Mucosa of descending colon (tissue), 3 donors: ENCODE data around the gene KCNT1. TPM values are rescaled to one million over a fixed set of nuclear protein-coding genes. Genes with fewer than 3 reads are reported as not detected.

Experiments used
- ATAC-seq: fragments of 200-7000 bp; cut with Tn5 transposase; one replicate; pipeline ENCODE4 v1.9.1; 2020; ENCODE audit warnings: mild to moderate bottlenecking, moderate library complexity
- DNase-seq, 3 donors: peaks; one replicate each; pipeline ENCODE4 v3.0.0-alpha.2; 2020
- H3K36me3 ChIP-seq: fragments of 200-600 bp; one replicate; pipeline ENCODE4 v1.8.0; 2021; ENCODE audit warnings: low read depth, mild to moderate bottlenecking
- H3K4me1 ChIP-seq: fragments of 200-600 bp; one replicate; pipeline ENCODE4 v1.8.0; 2021; ENCODE audit warnings: low read depth, mild to moderate bottlenecking
- H3K4me3 ChIP-seq: fragments of 200-600 bp; one replicate; pipeline ENCODE4 v1.8.0; 2021; ENCODE audit warnings: mild to moderate bottlenecking
- H3K9me3 ChIP-seq: fragments of 200-600 bp; one replicate; pipeline ENCODE4 v1.8.0; 2021; ENCODE audit warnings: mild to moderate bottlenecking
- CTCF ChIP-seq: fragments of 200-600 bp; IDR thresholded peaks from one replicate; pipeline ENCODE4 v1.8.0; 2022; ENCODE audit warnings: antibody characterized with exemption, mild to moderate bottlenecking
- intact Hi-C, 2 donors: fragments of 100-400 bp; cut with DNase I in 1 of 2; cut with micrococcal nuclease in 1 of 2; formaldehyde crosslinking; loops; one replicate each; pipeline versions ENCODE4 v1.11.0 to v1.11.1; 2022; cut with DNase I, micrococcal nuclease
- total RNA-seq, 3 donors: library from RNA; stranded (reverse); fragmentation: NEBNext Ultra II Directional in 2 of 3; extraction: Animal tissue kit (Norgen Biotek cat#: 25700) in 2 of 3; gene quantifications; one replicate each; pipeline versions ENCODE4 v1.2.1 to v1.2.4, GENCODE V29; 2021 to 2023
- donor health status: DM: no; HTN: no; CAD: no; lungs with moderate emphysema.
- donor health status: DM: no; HTN: no; CAD: no.
- donor health status: DM: no; HTN: yes; CAD: no.

KCNT1 gene
- total RNA-seq, 3 donors from 2014 or later = 0.22 to 0.60 TPM; not detected in 1

- Histone ChIP-seq H3K36me3 (no peaks in the 10 kb centered on the region), H3K4me3 (no peak overlapping the region), H3K9me3 (no peaks in the 10 kb centered on the region), H3K4me1 (no peaks in the 10 kb centered on the region)
- TF ChIP-seq CTCF = no peak
- DNase-seq = no peak
- no peak for ATAC-seq
- intact Hi-C loops = no loop called here
Measured at GRCh38 chr9:135773530-135774238, 71.7 kb downstream of the KCNT1 start.

- H3K9me3 ChIP-seq = no peaks in the 10 kb centered on the region
- no peak overlapping the region for H3K4me3 ChIP-seq
- ATAC-seq (no peak), DNase-seq (no peak)
- H3K4me1 ChIP-seq = no peaks in the 10 kb centered on the region
- no peak for TF ChIP-seq CTCF
- intact Hi-C loops = no loop called here
- H3K36me3 ChIP-seq = no peaks in the 10 kb centered on the region
Measured at GRCh38 chr9:135774239-135774747, 72.3 kb downstream of the KCNT1 start.

- DNase-seq = no peak
- no peak for TF ChIP-seq CTCF
- Histone ChIP-seq H3K4me1 (no peaks in the 10 kb centered on the region), H3K4me3 (no peak overlapping the region), H3K36me3 (no peaks in the 10 kb centered on the region), H3K9me3 (no peaks in the 10 kb centered on the region)
- intact Hi-C loops = no loop called here
- no peak for ATAC-seq
Measured at GRCh38 chr9:135774794-135775525, 73.0 kb downstream of the KCNT1 start.

- no peak for TF ChIP-seq CTCF
- Histone ChIP-seq H3K9me3 (no peaks in the 10 kb centered on the region), H3K4me1 (no peaks in the 10 kb centered on the region), H3K4me3 (no peak overlapping the region), H3K36me3 (no peaks in the 10 kb centered on the region)
- ATAC-seq (no peak), DNase-seq (no peak)
- intact Hi-C loops = no loop called here
Measured at GRCh38 chr9:135775911-135776310, 73.9 kb downstream of the KCNT1 start.

GRCh38 chr9:135776893-135777622 lies 75.1 kb downstream of the KCNT1 start:
- intact Hi-C loops = no loop called here

More at GRCh38 chr9:135776893-135777622, 75.1 kb downstream of the KCNT1 start:
- no peaks in the 10 kb centered on the region for H3K4me1 ChIP-seq
- no peaks in the 10 kb centered on the region for H3K9me3 ChIP-seq
- H3K36me3 ChIP-seq = no peaks in the 10 kb centered on the region
- DNase-seq = no peak
- no peak for TF ChIP-seq CTCF
- no peak for ATAC-seq
- H3K4me3 ChIP-seq = no peak overlapping the region
